GM23338 (cell line): Measurements from ENCODE around the gene THSD4. TPM values are rescaled to one million over a fixed set of nuclear protein-coding genes. Genes with fewer than 3 reads are reported as not detected.

Experiments used
- ATAC-seq: fragments of 200-7000 bp; cut with Tn5 transposase; 3 replicates; pipeline ENCODE4 v1.9.1; 2020
- DNase-seq: peaks from one replicate; pipeline ENCODE4 v3.0.0-alpha.2; 2015; ENCODE audit warnings: low spot score
- H2AFZ ChIP-seq: fragments of 200-600 bp; sonication (generic); 2 replicates; pipeline ENCODE4 v1.8.0; 2016; ENCODE audit warnings: antibody characterized with exemption, mild to moderate bottlenecking, moderate library complexity
- H3F3A ChIP-seq: fragments of 200-600 bp; sonication (generic); replicated peaks from 2 replicates; pipeline ENCODE4 v1.8.0; 2017; ENCODE audit warnings: antibody characterized with exemption, mixed run types, low read depth
- H3K27ac ChIP-seq: fragments of 200-600 bp; sonication (generic); 2 replicates; pipeline ENCODE4 v1.6.1; 2016; ENCODE audit warnings: low read depth
- H3K27me3 ChIP-seq: fragments of 200-600 bp; sonication (generic); 2 replicates; pipeline ENCODE4 v1.8.0; 2016; ENCODE audit warnings: mild to moderate bottlenecking, mixed run types, moderate library complexity; ENCODE audit not compliant: insufficient read depth
- H3K36me3 ChIP-seq: fragments of 200-600 bp; sonication (generic); 2 replicates; pipeline ENCODE4 v1.8.0; 2016; ENCODE audit warnings: mild to moderate bottlenecking; ENCODE audit not compliant: insufficient read depth
- H3K4me1 ChIP-seq: fragments of 200-600 bp; sonication (generic); 2 replicates; pipeline ENCODE4 v1.8.0; 2016; ENCODE audit warnings: mild to moderate bottlenecking, moderate library complexity; ENCODE audit not compliant: insufficient read depth
- H3K4me2 ChIP-seq: fragments of 200-600 bp; sonication (generic); 2 replicates; pipeline ENCODE4 v1.7.1; 2017; ENCODE audit warnings: mixed run types
- H3K4me3 ChIP-seq: fragments of 200-600 bp; sonication (generic); 2 replicates; pipeline ENCODE4 v1.6.1; 2016; ENCODE audit warnings: mixed run types
- H3K79me2 ChIP-seq: fragments of 200-600 bp; sonication (generic); replicated peaks from 2 replicates; pipeline ENCODE4 v1.8.0; 2017; ENCODE audit warnings: mild to moderate bottlenecking; ENCODE audit not compliant: insufficient read depth
- H3K9me2 ChIP-seq: fragments of 200-600 bp; sonication (generic); 2 replicates; pipeline ENCODE4 v1.8.0; 2017; ENCODE audit not compliant: insufficient read depth
- H4K20me1 ChIP-seq: fragments of 200-600 bp; sonication (generic); replicated peaks from 2 replicates; pipeline ENCODE4 v1.8.0; 2017; ENCODE audit warnings: mild to moderate bottlenecking; ENCODE audit not compliant: insufficient read depth
- H3K27ac Mint-ChIP-seq: 2 replicates; pipeline ENCODE4 v1.8.0; 2020; ENCODE audit warnings: inconsistent platforms, mild to moderate bottlenecking, moderate library complexity, mixed read lengths
- H3K27me3 Mint-ChIP-seq: 3 replicates; pipeline ENCODE4 v1.8.0; 2022; ENCODE audit warnings: low read depth, mild to moderate bottlenecking, moderate library complexity, mixed read lengths, inconsistent platforms; ENCODE audit not compliant: insufficient read depth, poor library complexity
- H3K36me3 Mint-ChIP-seq: 3 replicates; pipeline ENCODE4 v1.8.0; 2021; ENCODE audit warnings: low read depth, mild to moderate bottlenecking, inconsistent platforms, moderate library complexity, mixed read lengths
- H3K4me1 Mint-ChIP-seq: 3 replicates; pipeline ENCODE4 v1.8.0; 2020; ENCODE audit warnings: mild to moderate bottlenecking, inconsistent platforms, mixed read lengths
- H3K4me3 Mint-ChIP-seq: 3 replicates; pipeline ENCODE4 v1.8.0; 2021; ENCODE audit warnings: moderate library complexity, mild to moderate bottlenecking, inconsistent platforms, mixed read lengths
- H3K9me3 Mint-ChIP-seq: 3 replicates; pipeline ENCODE4 v1.8.0; 2020; ENCODE audit warnings: moderate library complexity, mild to moderate bottlenecking, inconsistent platforms, mixed read lengths
- CREB1 ChIP-seq: fragments of 250-450 bp; sonication (Bioruptor Pico); IDR thresholded peaks from 2 replicates; pipeline ENCODE4 v1.5.0; 2020; ENCODE audit warnings: low read depth, mild to moderate bottlenecking, moderate library complexity
- CTCF ChIP-seq, 2 experiments: fragments of 200-600 bp in 1 of 2; sonication (generic) in 1 of 2; conservative IDR thresholded peaks; 2 replicates each; pipeline versions ENCODE4 v1.5.1 to v1.6.1; 2016 to 2017; ENCODE audit warnings: antibody characterized with exemption in 2 of 2, low read depth in 2 of 2, mild to moderate bottlenecking in 2 of 2, moderate library complexity in 1 of 2
- EZH2 ChIP-seq: fragments of 200-600 bp; sonication (generic); IDR thresholded peaks from one replicate; pipeline ENCODE4 v1.8.0; 2017; ENCODE audit warnings: antibody characterized with exemption, mild to moderate bottlenecking, low read depth; ENCODE audit not compliant: unreplicated experiment
- EZH2phosphoT487 ChIP-seq: fragments of 200-600 bp; sonication (generic); IDR thresholded peaks from one replicate; pipeline ENCODE4 v1.8.1; 2018; ENCODE audit warnings: antibody characterized with exemption; ENCODE audit not compliant: unreplicated experiment
- POLR2AphosphoS5 ChIP-seq: IDR thresholded peaks from 2 replicates; pipeline ENCODE4 v1.6.1; 2016; ENCODE audit warnings: antibody characterized with exemption, low read depth
- REST ChIP-seq: IDR thresholded peaks from one replicate; pipeline ENCODE4 v1.6.1; 2018; ENCODE audit warnings: antibody characterized with exemption; ENCODE audit not compliant: unreplicated experiment
- ZNF462 ChIP-seq: fragments of 250-450 bp; sonication (Bioruptor Pico); IDR thresholded peaks from 2 replicates; pipeline ENCODE4 v1.5.0; 2020; ENCODE audit warnings: mild to moderate bottlenecking, moderate library complexity
- polyA plus RNA-seq: library from polyadenylated mRNA; unstranded; fragments of >200 nt; fragmentation: Nextera tagmentation; extraction: Ambion mirVana; gene quantifications from 2 replicates; pipeline ENCODE4 v1.2.1, GENCODE V29; 2016
- total RNA-seq: library from RNA; depleted of rRNA; stranded (reverse); fragments of >200 nt; shearing (Covaris generic); gene quantifications from 2 replicates; pipeline ENCODE4 v1.2.3, GENCODE V29; 2014

Gene THSD4
- total and polyA plus RNA-seq, 2 experiments from 2014 or later: 2.0 to 7.4 TPM

GRCh38 chr15:71359246-71359645, 244.0 kb downstream of the THSD4 start:
- DNase-seq: no peak
- no peaks in the 10 kb centered on the region for H3K9me3 Mint-ChIP-seq
- Histone ChIP-seq H3F3A (no peaks in the 10 kb centered on the region), H3K79me2 (no peaks in the 10 kb centered on the region), H3K27ac (no peak overlapping the region), H2AFZ (no peak overlapping the region), H4K20me1 (no peaks in the 10 kb centered on the region), H3K4me3 (no peak overlapping the region), H3K4me2 (no peak overlapping the region), H3K4me1 (peaks cover 13% of the 10 kb centered on the region), H3K27me3 (no peaks in the 10 kb centered on the region), H3K9me2 (no peaks in the 10 kb centered on the region), H3K36me3 (no peaks in the 10 kb centered on the region)
- no peaks in the 10 kb centered on the region; the same call in 2 of the 3 replicates for H3K36me3 Mint-ChIP-seq
- H3K4me3 Mint-ChIP-seq: no peak overlapping the region
- peaks cover 6% of the 10 kb centered on the region for H3K27me3 Mint-ChIP-seq
- no peak for TF ChIP-seq CREB1 (CRISPR knock-in tag)
- no peak for TF ChIP-seq EZH2phosphoT487
- TF ChIP-seq CTCF (conservative IDR thresholded peaks at IDR 0.05; ENCODE audit: low read depth in 2 of 2): no peak
- no peak for TF ChIP-seq POLR2AphosphoS5
- no peak for TF ChIP-seq EZH2
- TF ChIP-seq ZNF462 (CRISPR knock-in tag): no peak
- TF ChIP-seq REST: no peak
- ATAC-seq: no peak
- no peak overlapping the region for H3K27ac Mint-ChIP-seq
- H3K4me1 Mint-ChIP-seq: peaks cover 29% of the 10 kb centered on the region
